Spleen (tissue), 11 donors: ENCODE measurements around the gene TMC8. TPM values are rescaled to one million over a fixed set of nuclear protein-coding genes. Genes with fewer than 3 reads are reported as not detected.

Experiments used
- DNase-seq: peaks from one replicate; pipeline ENCODE4 v3.0.0-alpha.2; 2020
- H3K27ac ChIP-seq, 8 donors: fragments of 200-600 bp; sonication (generic) in 7 of 8; 1 replicate in 4 of 8; 2 replicates in 4 of 8; pipeline versions ENCODE4 v1.5.0 to v1.8.0; 2016 to 2021; ENCODE audit warnings: inconsistent platforms in 4 of 8, mild to moderate bottlenecking in 4 of 8, moderate library complexity in 1 of 8
- H3K27me3 ChIP-seq, 7 donors: fragments of 200-600 bp; sonication (generic) in 6 of 7; replicated peaks in 1 of 7; 1 replicate in 4 of 7; 2 replicates in 3 of 7; pipeline versions ENCODE4 v1.5.0 to v1.8.0; 2016 to 2021; ENCODE audit warnings: inconsistent platforms in 3 of 7, mild to moderate bottlenecking in 1 of 7
- H3K36me3 ChIP-seq, 6 donors: fragments of 200-600 bp; sonication (generic) in 5 of 6; 1 replicate in 4 of 6; 2 replicates in 2 of 6; pipeline versions ENCODE4 v1.5.0 to v1.8.0; 2016 to 2021; ENCODE audit warnings: inconsistent platforms in 2 of 6
- H3K4me1 ChIP-seq, 6 donors: fragments of 200-600 bp; sonication (generic) in 5 of 6; 1 replicate in 3 of 6; 2 replicates in 3 of 6; pipeline versions ENCODE4 v1.5.0 to v1.8.0; 2016 to 2021; ENCODE audit warnings: inconsistent platforms in 3 of 6
- H3K4me3 ChIP-seq, 8 donors: fragments of 200-600 bp; sonication (generic) in 7 of 8; 1 replicate in 4 of 8; 2 replicates in 4 of 8; pipeline versions ENCODE4 v1.5.0 to v1.8.0; 2016 to 2021; ENCODE audit warnings: inconsistent platforms in 4 of 8, mild to moderate bottlenecking in 4 of 8, moderate library complexity in 2 of 8
- H3K9me3 ChIP-seq, 8 donors: fragments of 200-600 bp; sonication (generic) in 7 of 8; 1 replicate in 4 of 8; 2 replicates in 4 of 8; pipeline versions ENCODE4 v1.5.0 to v1.8.0; 2016 to 2021; ENCODE audit warnings: inconsistent platforms in 4 of 8
- POLR2A ChIP-seq, 3 donors: fragments of 450-650 bp; IDR thresholded peaks; one replicate each; pipeline ENCODE4 v1.5.1; 2017; ENCODE audit warnings: antibody characterized with exemption in 3 of 3, mild to moderate bottlenecking in 1 of 3
- POLR2AphosphoS5 ChIP-seq, 3 donors: sonication (generic); formaldehyde crosslinking; IDR thresholded peaks; one replicate each; pipeline ENCODE4 v1.5.1; 2017; ENCODE audit warnings: antibody characterized with exemption in 3 of 3
- WGBS, 5 donors: extraction: QIAGEN DNeasy Blood & Tissue Kit in 3 of 5; methylation state at CpG; one replicate each; pipeline versions ENCODE4 v1.1.5 to v1.1.7; 2013 to 2018; 5-methylcytosine and 5-hydroxymethylcytosine counted together
- intact Hi-C: fragments of 100-400 bp; cut with DNase I; formaldehyde crosslinking; loops from one replicate; pipeline ENCODE4 v1.15.0; 2023; ENCODE audit warnings: low total_unique reads
- polyA plus RNA-seq, 3 donors: library from polyadenylated mRNA; stranded (reverse); fragments of 200-250 nt; gene quantifications; one replicate each; pipeline ENCODE4 v1.2.1, GENCODE V29; 2013
- total RNA-seq, 7 donors: library from RNA; depleted of rRNA in 3 of 7; stranded (reverse); fragments of >200 nt in 3 of 7; fragmentation: NEBNext Ultra II Directional in 4 of 7; extraction: Animal tissue kit (Norgen Biotek cat#: 25700) in 4 of 7; gene quantifications; one replicate each; pipeline versions ENCODE4 v1.1.0 to v1.2.1, GENCODE V29; 2016 to 2021
- TF ChIP-seq, protein P1 (sequence below), 11 experiments: fragments of 200-600 bp in 7 of 11; fragments of 450-650 bp in 4 of 11; sonication (generic) in 4 of 11; IDR thresholded peaks in 8 of 11; conservative IDR thresholded peaks in 3 of 11; 1 replicate in 7 of 11; 2 replicates in 4 of 11; pipeline versions ENCODE4 v1.4.0 to v1.8.0; 2016 to 2021; ENCODE audit warnings: antibody characterized with exemption in 11 of 11, inconsistent platforms in 4 of 11, mild to moderate bottlenecking in 1 of 11
- donor health status: healthy with polysubstance abuse.
- donor health status: DM: no; HTN: no; CAD: no; lungs with moderate emphysema.
- donor health status: DM: no; HTN: no; CAD: no.
- donor health status: Bipolar disorder and iron deficiency.
- donor health status: healthy.
- donor health status: DM: no; HTN: no; CAD: no.
- donor health status: DM: yes; HTN: yes; CAD: no.

TMC8 gene
- total and polyA plus RNA-seq, 10 donors: 103 to 222 (median 191) TPM

- intact Hi-C loops: no loop called here
- WGBS, 5 donors: 88 to 94% (median 91%) methylated on average over 5 to 14 of the region's 14 CpGs
Measured at GRCh38 chr17:78118801-78119241, 11.8 kb upstream of the TMC8 start.

DNA sequence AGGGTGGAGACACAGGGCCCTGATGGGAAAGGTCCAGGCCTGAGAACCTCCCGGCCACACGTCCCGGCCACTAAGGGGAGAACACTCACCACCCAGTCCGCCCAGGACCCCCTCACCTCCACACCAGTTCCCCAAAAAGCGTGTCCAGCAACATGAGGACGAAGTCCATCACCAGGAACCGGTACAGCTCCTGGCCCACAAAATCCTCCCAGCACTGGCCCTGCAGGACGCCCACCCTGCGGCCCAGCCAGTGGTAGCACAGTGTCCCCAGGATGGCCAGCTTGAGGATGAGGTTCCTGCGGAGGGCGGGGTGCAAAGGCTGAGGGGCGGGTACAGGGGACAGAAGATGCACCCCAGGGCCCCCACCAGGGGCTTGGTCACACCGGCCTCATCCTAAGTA lies 10.0 kb upstream of the TMC8 start:
- 92 to 99% (median 96%) methylated on average over 4 to 13 of the region's 13 CpGs for WGBS, 5 donors
- Histone ChIP-seq H3K27me3 (no peaks in the 10 kb centered on the region), H3K9me3 (no peaks in the 10 kb centered on the region), H3K4me1 (peaks cover 40 to 98% (median 73%) of the 10 kb centered on the region in 6 donors), H3K36me3 (peaks cover 2 to 100% (median 86%) of the 10 kb centered on the region in 6 donors), H3K4me3 (peak overlapping the region in 1 of 8 donors; percentile 53), H3K27ac (peak overlapping the region in 6 of 8 donors; percentile 35 to 97 (median 94))
- DNase-seq: peak; percentile 76
- TF ChIP-seq POLR2A (IDR thresholded peaks at IDR 0.05): no peak
- peak in 1 of 3 donors; percentile 52 for TF ChIP-seq POLR2AphosphoS5 (IDR thresholded peaks at IDR 0.05)
- intact Hi-C loops: no loop called here

More at GRCh38 chr17:78118801-78119241, 11.8 kb upstream of the TMC8 start:
- peaks cover 27 to 97% (median 68%) of the 10 kb centered on the region in 6 donors for H3K4me1 ChIP-seq
- no peak overlapping the region for H3K4me3 ChIP-seq
- TF ChIP-seq, protein P1, sequence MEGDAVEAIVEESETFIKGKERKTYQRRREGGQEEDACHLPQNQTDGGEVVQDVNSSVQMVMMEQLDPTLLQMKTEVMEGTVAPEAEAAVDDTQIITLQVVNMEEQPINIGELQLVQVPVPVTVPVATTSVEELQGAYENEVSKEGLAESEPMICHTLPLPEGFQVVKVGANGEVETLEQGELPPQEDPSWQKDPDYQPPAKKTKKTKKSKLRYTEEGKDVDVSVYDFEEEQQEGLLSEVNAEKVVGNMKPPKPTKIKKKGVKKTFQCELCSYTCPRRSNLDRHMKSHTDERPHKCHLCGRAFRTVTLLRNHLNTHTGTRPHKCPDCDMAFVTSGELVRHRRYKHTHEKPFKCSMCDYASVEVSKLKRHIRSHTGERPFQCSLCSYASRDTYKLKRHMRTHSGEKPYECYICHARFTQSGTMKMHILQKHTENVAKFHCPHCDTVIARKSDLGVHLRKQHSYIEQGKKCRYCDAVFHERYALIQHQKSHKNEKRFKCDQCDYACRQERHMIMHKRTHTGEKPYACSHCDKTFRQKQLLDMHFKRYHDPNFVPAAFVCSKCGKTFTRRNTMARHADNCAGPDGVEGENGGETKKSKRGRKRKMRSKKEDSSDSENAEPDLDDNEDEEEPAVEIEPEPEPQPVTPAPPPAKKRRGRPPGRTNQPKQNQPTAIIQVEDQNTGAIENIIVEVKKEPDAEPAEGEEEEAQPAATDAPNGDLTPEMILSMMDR (IDR thresholded peaks at IDR 0.05 in 8 of 11, conservative IDR thresholded peaks at IDR 0.05 in 3 of 11): no peak
- TF ChIP-seq POLR2AphosphoS5 (IDR thresholded peaks at IDR 0.05): peak; percentile 58 to 84 (median 66)
- peak overlapping the region in 3 of 8 donors; percentile 18 to 42 (median 18) for H3K27ac ChIP-seq
- H3K9me3 ChIP-seq: no peaks in the 10 kb centered on the region
- no peaks in the 10 kb centered on the region for H3K27me3 ChIP-seq
- no peak for DNase-seq
- H3K36me3 ChIP-seq: peaks cover 2 to 100% (median 84%) of the 10 kb centered on the region in 6 donors

DNA sequence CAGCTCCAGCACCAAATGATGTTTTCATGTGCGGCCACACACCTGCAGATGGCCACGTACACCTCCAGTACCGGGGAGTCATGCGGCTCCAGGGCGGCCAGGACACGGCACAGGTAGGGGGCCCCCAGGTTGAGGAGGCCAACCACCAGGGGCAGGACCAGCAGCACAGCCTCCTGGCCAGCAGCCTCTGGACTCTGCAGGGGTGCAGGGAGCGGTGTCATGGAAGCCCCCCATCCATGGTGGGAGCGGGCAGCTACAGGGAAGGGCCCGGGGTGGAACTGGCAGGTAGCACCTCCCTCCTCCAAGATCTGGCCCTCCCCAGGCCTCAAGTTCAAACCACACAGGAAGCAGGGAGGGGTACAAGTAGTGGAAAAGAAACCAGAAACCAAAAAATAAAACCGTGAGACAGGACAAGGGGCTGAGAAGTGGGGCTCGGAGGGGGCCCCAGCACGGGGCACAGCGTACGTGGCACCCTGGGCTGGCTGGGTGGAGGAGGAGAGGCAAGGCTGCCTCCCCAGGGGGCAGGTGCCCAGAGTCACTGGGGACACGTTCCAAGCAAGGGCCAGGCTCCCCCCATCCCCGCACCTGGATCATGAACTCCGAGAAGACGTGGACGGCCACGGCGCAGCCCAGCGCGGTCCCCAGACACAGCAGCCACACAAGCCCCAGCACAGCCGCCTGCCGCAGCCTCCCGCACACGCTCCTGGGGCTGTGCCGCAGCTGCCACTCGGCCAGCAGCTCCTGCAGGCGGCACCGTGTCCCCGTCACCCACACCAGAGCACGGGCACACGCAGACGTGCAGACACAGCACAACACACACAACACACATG lies 9.4 kb upstream of the TMC8 start:
- Histone ChIP-seq H3K36me3 (peaks cover 2 to 100% (median 90%) of the 10 kb centered on the region in 6 donors), H3K4me3 (peak overlapping the region in 7 of 8 donors; percentile 5 to 53 (median 26)), H3K27me3 (no peaks in the 10 kb centered on the region), H3K9me3 (no peaks in the 10 kb centered on the region), H3K4me1 (peaks cover 47 to 100% (median 79%) of the 10 kb centered on the region in 6 donors), H3K27ac (peak overlapping the region; percentile 45 to 97 (median 86))
- intact Hi-C loops: no loop called here
- DNase-seq: peak; percentile 89
- TF ChIP-seq POLR2A (IDR thresholded peaks at IDR 0.05) (no peak), POLR2AphosphoS5 (IDR thresholded peaks at IDR 0.05) (peak in 2 of 3 donors; percentile 74 to 75)
- TF ChIP-seq, protein P1 (IDR thresholded peaks at IDR 0.05 in 8 of 11, conservative IDR thresholded peaks at IDR 0.05 in 3 of 11): no peak
- WGBS, 5 donors: 19 to 44% (median 38%) methylated on average over 10 to 35 of the region's 35 CpGs

- intact Hi-C loops: no loop called here
- WGBS, 5 donors: 51 to 59% (median 52%) methylated on average over 10 to 11 of the region's 11 CpGs
- H3K36me3 ChIP-seq: peaks cover 2 to 100% (median 87%) of the 10 kb centered on the region in 6 donors
- TF ChIP-seq, protein P1 (IDR thresholded peaks at IDR 0.05 in 8 of 11, conservative IDR thresholded peaks at IDR 0.05 in 3 of 11): no peak
- TF ChIP-seq POLR2A (IDR thresholded peaks at IDR 0.05) (no peak), POLR2AphosphoS5 (IDR thresholded peaks at IDR 0.05) (no peak)
- H3K27me3 ChIP-seq: no peaks in the 10 kb centered on the region
- DNase-seq: peak; percentile 78
- peaks cover 53 to 100% (median 85%) of the 10 kb centered on the region in 6 donors for H3K4me1 ChIP-seq
- H3K4me3 ChIP-seq: peak overlapping the region in 7 of 8 donors; percentile 5 to 53 (median 26)
- no peaks in the 10 kb centered on the region for H3K9me3 ChIP-seq
- H3K27ac ChIP-seq: peak overlapping the region; percentile 45 to 97 (median 86)
Measured at GRCh38 chr17:78121801-78122215, 8.8 kb upstream of the TMC8 start.
